BLaER1 (cell line): ENCODE data around the gene FOXO6.

Experiments
- H3K27ac ChIP-seq: shearing (Covaris generic); formaldehyde crosslinking; 2 replicates; pipeline ENCODE4 v1.8.1; 2022
- H3K27me3 ChIP-seq: shearing (Covaris generic); formaldehyde crosslinking; 2 replicates; pipeline ENCODE4 v1.8.1; 2022
- H3K36me3 ChIP-seq: shearing (Covaris generic); formaldehyde crosslinking; 2 replicates; pipeline ENCODE4 v1.8.1; 2022
- H3K4me1 ChIP-seq: shearing (Covaris generic); formaldehyde crosslinking; 2 replicates; pipeline ENCODE4 v1.8.1; 2022
- H3K4me2 ChIP-seq: shearing (Covaris generic); formaldehyde crosslinking; 2 replicates; pipeline ENCODE4 v1.8.1; 2022
- H3K4me3 ChIP-seq: shearing (Covaris generic); formaldehyde crosslinking; 2 replicates; pipeline ENCODE4 v1.8.1; 2022
- H3K9ac ChIP-seq: shearing (Covaris generic); formaldehyde crosslinking; 2 replicates; pipeline ENCODE4 v1.8.1; 2022
- H3K9me3 ChIP-seq: shearing (Covaris generic); formaldehyde crosslinking; 2 replicates; pipeline ENCODE4 v1.8.1; 2022
- H4K20me1 ChIP-seq: shearing (Covaris generic); formaldehyde crosslinking; 2 replicates; pipeline ENCODE4 v1.8.1; 2022
- Cebpa-rat ChIP-seq: shearing (Covaris generic); IDR thresholded peaks from 2 replicates; pipeline ENCODE4 v1.8.1; 2022

The FOXO6 gene

DNA sequence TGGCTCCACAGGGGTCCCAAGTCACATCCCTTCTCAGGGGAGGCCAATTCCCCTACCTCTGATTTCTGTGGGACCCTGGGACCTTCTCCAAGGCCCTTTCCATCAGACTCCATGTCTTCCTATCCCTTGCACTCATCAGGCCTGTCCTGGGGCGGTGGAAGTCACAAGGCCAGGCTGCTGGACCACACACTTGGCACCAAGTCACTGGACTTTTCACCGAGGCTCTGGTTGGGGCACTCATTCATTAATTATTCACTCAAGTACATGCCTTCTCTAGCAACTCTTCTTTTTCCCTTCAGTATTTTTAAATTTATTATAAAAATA is 11.2 kb upstream of the FOXO6 start:
- H3K27me3 ChIP-seq: no peaks in the 10 kb centered on the region
- H3K27ac ChIP-seq: no peak overlapping the region
- H3K4me2 ChIP-seq: no peak overlapping the region
- TF ChIP-seq Cebpa-rat: no peak
- H4K20me1 ChIP-seq: no peaks in the 10 kb centered on the region
- peaks cover 24% of the 10 kb centered on the region for H3K4me1 ChIP-seq
- H3K36me3 ChIP-seq: no peaks in the 10 kb centered on the region
- no peak overlapping the region for H3K9ac ChIP-seq
- H3K4me3 ChIP-seq: no peak overlapping the region
- H3K9me3 ChIP-seq: no peaks in the 10 kb centered on the region

DNA sequence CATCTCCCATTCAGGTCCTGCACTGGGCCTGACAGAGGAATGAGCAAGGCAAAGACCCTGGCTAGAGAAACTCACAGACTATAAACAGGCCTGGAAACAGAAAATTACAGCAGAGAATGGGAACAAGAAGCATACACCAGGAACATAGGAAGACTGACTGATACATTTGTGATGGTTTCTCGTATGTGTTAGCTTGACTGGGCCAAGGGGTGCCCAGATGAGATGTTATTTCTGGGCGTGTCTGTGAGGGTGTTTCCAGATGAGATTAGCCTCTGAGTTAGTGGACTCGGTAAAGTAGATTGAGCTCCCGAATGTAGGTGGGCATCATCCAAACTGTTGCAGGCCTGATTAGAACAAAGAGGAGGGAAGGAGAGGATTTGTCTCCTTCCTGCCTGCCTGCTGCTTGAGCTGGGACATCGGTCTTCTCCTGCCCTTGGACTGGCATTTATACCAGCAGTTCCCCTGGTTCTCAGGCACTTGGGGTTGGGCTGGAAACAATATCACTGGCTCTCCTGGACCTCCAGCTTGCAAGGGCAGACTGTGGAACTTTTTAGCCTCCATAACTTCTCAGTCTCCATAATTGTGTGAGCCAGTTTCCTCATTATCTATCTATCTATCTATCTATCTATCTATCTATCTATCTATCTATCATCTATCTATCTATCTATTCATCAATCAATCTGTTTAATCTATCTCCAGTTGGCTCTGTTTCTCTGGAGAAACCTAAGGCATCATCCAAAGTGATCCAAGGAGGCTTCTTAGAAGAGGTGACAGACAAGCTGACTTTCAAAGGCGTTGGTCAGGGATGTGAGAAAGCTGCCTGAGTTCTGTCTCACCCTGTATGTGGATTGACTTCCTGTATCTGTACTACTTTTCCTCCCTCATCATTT is 9.7 kb upstream of the FOXO6 start:
- Histone ChIP-seq H3K9me3 (no peaks in the 10 kb centered on the region), H3K4me3 (no peak overlapping the region), H3K27me3 (no peaks in the 10 kb centered on the region), H4K20me1 (no peaks in the 10 kb centered on the region), H3K9ac (no peak overlapping the region), H3K4me2 (no peak overlapping the region), H3K36me3 (no peaks in the 10 kb centered on the region), H3K27ac (no peak overlapping the region), H3K4me1 (peaks cover 16% of the 10 kb centered on the region)
- TF ChIP-seq Cebpa-rat: no peak

DNA sequence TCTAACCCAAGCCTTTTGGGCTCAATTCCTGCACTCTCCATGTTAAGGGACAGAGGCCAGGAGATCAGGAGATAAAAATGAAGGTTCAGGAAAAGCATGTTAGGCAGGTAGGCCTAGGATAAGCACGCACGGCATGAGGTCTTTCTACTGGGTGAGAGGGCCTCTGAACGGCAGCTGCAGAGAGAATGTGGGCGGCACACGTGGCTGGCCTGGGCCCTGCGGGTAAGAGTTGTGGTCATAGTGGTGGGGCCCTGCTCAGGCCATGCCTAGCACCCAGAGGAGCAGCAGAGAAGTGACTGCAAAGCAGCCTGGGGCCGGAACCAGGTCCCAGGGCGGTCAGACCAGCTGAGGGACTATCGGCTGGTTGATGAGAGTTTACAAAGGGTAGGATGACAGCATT is 7.5 kb upstream of the FOXO6 start:
- peak overlapping the region; percentile 48 for H3K4me2 ChIP-seq
- no peaks in the 10 kb centered on the region for H3K27me3 ChIP-seq
- H3K9ac ChIP-seq: no peak overlapping the region; the same call in 1 of the 2 replicates
- H3K27ac ChIP-seq: no peak overlapping the region
- H3K4me1 ChIP-seq: peaks cover 35% of the 10 kb centered on the region
- TF ChIP-seq Cebpa-rat: no peak
- no peaks in the 10 kb centered on the region for H4K20me1 ChIP-seq
- no peak overlapping the region for H3K4me3 ChIP-seq
- H3K36me3 ChIP-seq: no peaks in the 10 kb centered on the region
- H3K9me3 ChIP-seq: no peaks in the 10 kb centered on the region

DNA sequence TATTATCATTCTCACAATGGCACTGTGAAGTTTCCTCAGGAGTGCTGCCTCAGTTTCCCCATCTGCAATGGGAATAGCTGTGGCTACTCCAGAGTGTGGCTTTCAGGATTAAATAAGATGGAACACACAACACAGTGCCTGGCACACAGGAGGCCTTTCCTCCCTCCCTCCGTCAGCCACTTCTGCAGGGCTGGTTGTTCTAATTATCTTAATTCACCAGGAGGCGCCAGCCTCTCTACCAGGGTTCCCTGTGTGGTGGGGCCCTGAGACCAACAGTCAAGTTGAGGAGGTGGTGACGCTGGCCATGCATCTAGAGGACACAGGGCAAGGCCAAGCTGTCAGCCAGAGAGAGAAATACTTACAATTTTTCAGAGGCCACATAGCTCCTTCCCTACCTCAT is 6.3 kb upstream of the FOXO6 start:
- no peaks in the 10 kb centered on the region for H3K27me3 ChIP-seq
- no peak overlapping the region for H3K4me3 ChIP-seq
- no peaks in the 10 kb centered on the region for H3K36me3 ChIP-seq
- H3K9me3 ChIP-seq: no peaks in the 10 kb centered on the region
- H3K9ac ChIP-seq: no peak overlapping the region
- no peak overlapping the region for H3K4me2 ChIP-seq
- TF ChIP-seq Cebpa-rat: no peak
- no peaks in the 10 kb centered on the region for H4K20me1 ChIP-seq
- H3K27ac ChIP-seq: no peak overlapping the region
- H3K4me1 ChIP-seq: peaks cover 47% of the 10 kb centered on the region

DNA sequence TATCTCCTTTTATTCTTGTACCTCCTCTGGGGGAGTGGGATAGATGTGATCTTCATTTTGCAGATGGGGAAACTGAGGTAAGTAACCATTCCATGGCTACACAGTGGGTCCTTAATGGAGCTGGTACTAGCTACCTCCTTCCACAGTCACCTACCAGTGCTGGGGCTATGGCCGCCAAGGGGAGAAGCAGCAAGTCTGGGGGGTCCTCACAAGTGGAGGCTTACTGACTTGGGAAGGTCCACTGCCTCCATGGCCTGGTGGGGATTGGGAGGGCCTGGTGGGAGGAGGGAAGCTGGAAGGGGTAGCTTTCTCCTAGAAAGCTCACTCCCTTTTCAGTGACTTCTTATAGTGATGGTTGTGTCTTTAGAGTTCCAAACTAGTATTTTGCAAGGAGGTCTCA is 5.9 kb upstream of the FOXO6 start:
- no peak overlapping the region for H3K4me2 ChIP-seq

DNA sequence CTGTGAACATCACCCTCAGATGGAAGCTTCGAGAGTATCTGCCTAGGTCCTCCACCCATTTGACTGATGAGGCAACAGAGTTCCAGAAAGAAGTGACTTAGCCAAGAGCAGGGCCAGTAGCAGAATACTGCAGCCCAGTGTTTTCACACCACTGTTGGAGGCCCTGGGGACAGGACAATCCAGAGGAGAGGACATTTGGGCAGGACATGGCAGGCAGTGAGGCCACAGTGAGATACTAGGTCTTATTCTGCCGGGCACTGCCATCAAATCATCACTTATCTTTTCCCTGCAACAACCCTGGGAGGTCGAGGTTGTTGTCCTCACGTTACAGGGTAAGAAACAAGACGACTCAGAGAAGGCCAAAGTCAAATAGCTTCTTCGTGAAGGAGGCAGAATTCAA is 5.5 kb upstream of the FOXO6 start:
- TF ChIP-seq Cebpa-rat: no peak
- Histone ChIP-seq H3K36me3 (no peaks in the 10 kb centered on the region), H3K9me3 (no peaks in the 10 kb centered on the region), H4K20me1 (no peaks in the 10 kb centered on the region), H3K4me2 (no peak overlapping the region), H3K27me3 (no peaks in the 10 kb centered on the region), H3K9ac (no peak overlapping the region), H3K4me3 (no peak overlapping the region), H3K4me1 (peaks cover 55% of the 10 kb centered on the region), H3K27ac (no peak overlapping the region)

More for the DNA sequence above, 5.9 kb upstream of the FOXO6 start:
- H3K4me3 ChIP-seq: no peak overlapping the region
- H3K27ac ChIP-seq: no peak overlapping the region
- no peaks in the 10 kb centered on the region for H3K36me3 ChIP-seq
- no peak for TF ChIP-seq Cebpa-rat
- no peaks in the 10 kb centered on the region for H3K27me3 ChIP-seq
- H3K9me3 ChIP-seq: no peaks in the 10 kb centered on the region
- H3K9ac ChIP-seq: no peak overlapping the region
- H4K20me1 ChIP-seq: no peaks in the 10 kb centered on the region
- peaks cover 51% of the 10 kb centered on the region for H3K4me1 ChIP-seq

DNA sequence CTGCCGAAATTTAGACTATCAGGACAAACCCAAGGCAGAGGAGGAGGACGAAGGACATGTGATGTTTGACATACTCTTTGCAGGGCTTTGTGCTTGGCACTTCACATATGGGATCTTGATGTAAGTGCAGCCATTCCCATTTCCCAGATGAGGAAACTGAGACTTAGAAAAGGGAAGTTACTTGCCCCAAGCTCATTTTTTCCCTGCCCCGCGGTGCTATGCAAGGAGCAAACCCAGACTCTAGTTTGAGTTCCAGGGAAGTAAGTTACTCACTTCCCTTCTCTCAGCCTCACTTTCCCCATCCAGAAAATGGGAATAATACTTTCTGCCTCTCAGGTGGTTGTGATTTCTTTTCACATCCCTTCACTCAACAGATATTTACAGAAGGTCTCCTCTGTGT is 4.5 kb upstream of the FOXO6 start:
- Histone ChIP-seq H3K4me3 (no peak overlapping the region), H3K9ac (peak overlapping the region; percentile 66; the same call in 1 of the 2 replicates), H3K9me3 (no peaks in the 10 kb centered on the region), H3K4me1 (peaks cover 56% of the 10 kb centered on the region), H3K4me2 (peak overlapping the region; percentile 81), H3K36me3 (no peaks in the 10 kb centered on the region), H3K27ac (peak overlapping the region; percentile 53; the same call in 1 of the 2 replicates), H4K20me1 (no peaks in the 10 kb centered on the region), H3K27me3 (peaks cover 4% of the 10 kb centered on the region; the same call in 1 of the 2 replicates)
- TF ChIP-seq Cebpa-rat: no peak

DNA sequence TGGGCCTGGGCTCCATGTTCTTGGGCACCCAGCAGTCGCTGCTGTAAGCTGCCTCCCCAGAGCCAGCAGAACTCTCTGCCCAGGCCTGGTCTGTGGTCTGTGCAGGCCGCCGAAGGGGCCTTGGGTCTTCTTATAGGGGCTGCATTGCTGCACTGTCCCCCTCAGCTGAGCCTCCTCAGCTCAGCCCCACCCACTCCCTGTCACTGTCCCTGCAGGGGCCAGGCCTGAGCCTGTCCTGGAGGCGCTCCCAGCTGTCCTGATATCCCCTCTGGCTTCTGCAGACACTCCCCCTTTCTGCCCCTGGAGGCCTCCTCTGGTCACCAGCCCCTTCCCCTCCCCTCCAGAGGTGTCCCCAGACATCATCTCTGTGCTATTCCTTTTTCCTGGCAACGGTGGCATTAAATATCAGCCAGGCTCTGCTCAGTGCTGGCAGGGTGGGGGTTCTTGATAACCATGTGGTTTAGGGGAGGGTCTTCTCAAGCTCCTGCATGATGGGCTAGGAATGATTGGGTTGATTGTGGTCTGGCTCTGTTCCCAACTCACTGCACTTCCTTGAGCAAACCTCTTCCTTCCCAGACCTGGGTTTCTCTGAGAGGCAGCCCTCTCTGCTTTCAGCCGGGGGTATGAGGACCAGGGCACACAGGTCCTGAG is 3.7 kb upstream of the FOXO6 start:
- Histone ChIP-seq H3K4me1 (peaks cover 62% of the 10 kb centered on the region), H4K20me1 (no peaks in the 10 kb centered on the region; the same call in 1 of the 2 replicates), H3K9ac (peak overlapping the region; percentile 66), H3K36me3 (no peaks in the 10 kb centered on the region), H3K4me3 (peak overlapping the region; percentile 30; the same call in 1 of the 2 replicates), H3K27ac (peak overlapping the region; percentile 53), H3K4me2 (peak overlapping the region; percentile 81), H3K9me3 (no peaks in the 10 kb centered on the region), H3K27me3 (peaks cover 12% of the 10 kb centered on the region)
- no peak for TF ChIP-seq Cebpa-rat

DNA sequence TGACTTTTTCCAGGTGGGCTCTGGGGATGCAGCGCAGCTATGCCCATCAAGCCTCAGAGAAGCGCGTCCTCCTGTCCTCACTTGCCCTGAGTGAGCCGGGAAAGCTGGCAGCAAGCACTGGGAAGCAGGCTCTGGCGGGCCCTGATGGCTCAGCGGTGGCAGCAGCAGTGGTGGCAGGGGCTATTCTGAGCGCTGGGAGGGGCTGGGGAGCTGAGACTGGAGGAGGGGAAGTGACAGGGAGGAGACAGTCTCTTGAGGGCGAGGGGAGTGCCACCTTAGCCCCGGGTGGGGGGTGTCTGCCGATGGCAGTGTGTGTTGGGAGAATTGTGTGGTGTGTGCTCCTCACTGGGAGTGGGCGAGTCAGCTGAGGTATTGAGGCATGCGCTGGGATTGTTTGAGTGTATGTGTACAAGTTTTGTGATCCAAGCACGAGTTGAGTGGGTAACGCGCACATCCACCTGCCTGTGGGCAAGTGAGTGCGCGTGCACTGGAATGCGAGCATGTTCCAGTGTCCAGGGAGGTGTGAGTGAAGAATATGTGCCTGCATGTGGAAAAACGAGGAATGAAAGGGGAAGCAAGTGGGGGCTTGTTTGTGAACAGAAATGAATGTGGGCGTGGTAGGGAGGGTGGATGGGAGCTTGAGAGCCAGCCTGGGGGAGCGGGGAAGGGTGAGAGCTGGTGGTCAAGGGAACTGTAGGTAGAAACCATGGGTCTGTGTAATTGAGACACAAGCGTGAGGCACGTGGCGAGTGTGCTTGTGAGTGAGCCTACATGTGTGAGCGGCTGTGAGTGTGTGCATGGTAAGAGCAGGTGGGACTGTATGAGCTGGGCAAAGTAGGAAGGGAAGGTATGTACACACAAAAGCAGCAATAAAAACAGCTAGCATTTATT is 2.9 kb upstream of the FOXO6 start:
- no peaks in the 10 kb centered on the region for H3K9me3 ChIP-seq
- H3K9ac ChIP-seq: peak overlapping the region; percentile 66; the same call in 1 of the 2 replicates
- peaks cover 7% of the 10 kb centered on the region; the same call in 1 of the 2 replicates for H4K20me1 ChIP-seq
- peaks cover 70% of the 10 kb centered on the region for H3K4me1 ChIP-seq
- H3K4me2 ChIP-seq: peak overlapping the region; percentile 81
- no peaks in the 10 kb centered on the region for H3K36me3 ChIP-seq
- TF ChIP-seq Cebpa-rat: no peak
- peaks cover 20% of the 10 kb centered on the region for H3K27me3 ChIP-seq
- H3K4me3 ChIP-seq: peak overlapping the region; percentile 30; the same call in 1 of the 2 replicates
- H3K27ac ChIP-seq: peak overlapping the region; percentile 53
